H9 (cell line): Measurements from ENCODE around the gene DGKD. TPM values are rescaled to one million over a fixed set of nuclear protein-coding genes. Genes with fewer than 3 reads are reported as not detected.

Experiments used
- DNase-seq: peaks from one replicate; pipeline ENCODE4 v3.0.0-alpha.2; 2017
- H2AFZ ChIP-seq: one replicate; pipeline ENCODE4 v1.6.1; 2013; ENCODE audit warnings: mild to moderate bottlenecking, low read length, control low read depth, moderate library complexity
- H2AK5ac ChIP-seq: 2 replicates; pipeline ENCODE4 v1.6.1; 2013; ENCODE audit warnings: low read length, control low read depth, mixed read lengths; ENCODE audit not compliant: insufficient read length
- H2BK120ac ChIP-seq: one replicate; pipeline ENCODE4 v1.6.1; 2013; ENCODE audit warnings: low read depth, mild to moderate bottlenecking, low read length, control low read depth, inconsistent platforms; ENCODE audit not compliant: poor library complexity, severe bottlenecking
- H2BK12ac ChIP-seq: 2 replicates; pipeline ENCODE4 v1.6.1; 2013; ENCODE audit warnings: low read length, control low read depth, mixed read lengths, low read depth; ENCODE audit not compliant: insufficient read length
- H2BK15ac ChIP-seq: 2 replicates; pipeline ENCODE4 v1.6.1; 2013; ENCODE audit warnings: low read depth, low read length, control low read depth
- H2BK20ac ChIP-seq: one replicate; pipeline ENCODE4 v1.6.1; 2013; ENCODE audit warnings: low read depth, mild to moderate bottlenecking, low read length, control low read depth, inconsistent platforms; ENCODE audit not compliant: poor library complexity, severe bottlenecking
- H2BK5ac ChIP-seq: 2 replicates; pipeline ENCODE4 v1.6.1; 2013; ENCODE audit warnings: low read length, control low read depth, mixed read lengths; ENCODE audit not compliant: insufficient read length
- H3K14ac ChIP-seq: 2 replicates; pipeline ENCODE4 v1.6.1; 2013; ENCODE audit warnings: low read length, control low read depth; ENCODE audit not compliant: insufficient read depth
- H3K18ac ChIP-seq: 2 replicates; pipeline ENCODE4 v1.6.1; 2013; ENCODE audit warnings: low read depth, mild to moderate bottlenecking, mixed read lengths, low read length, control low read depth; ENCODE audit not compliant: insufficient read length
- H3K23ac ChIP-seq: 2 replicates; pipeline ENCODE4 v1.6.1; 2013; ENCODE audit warnings: low read length, control low read depth, mixed read lengths, low read depth; ENCODE audit not compliant: insufficient read length
- H3K23me2 ChIP-seq: 2 replicates; pipeline ENCODE4 v1.6.1; 2013; ENCODE audit warnings: low read depth, mild to moderate bottlenecking, mixed read lengths, low read length, control low read depth; ENCODE audit not compliant: insufficient read length, poor library complexity, severe bottlenecking
- H3K27ac ChIP-seq: 2 replicates; pipeline ENCODE4 v1.5.1; 2013; ENCODE audit warnings: low read length, control low read depth, mixed read lengths, low read depth; ENCODE audit not compliant: insufficient read length
- H3K27me3 ChIP-seq: 2 replicates; pipeline ENCODE4 v1.6.1; 2013; ENCODE audit warnings: low read length, control low read depth, inconsistent platforms; ENCODE audit not compliant: insufficient read depth
- H3K4ac ChIP-seq: 2 replicates; pipeline ENCODE4 v1.6.1; 2013; ENCODE audit warnings: low read depth, mild to moderate bottlenecking, control low read depth, inconsistent platforms, low read length, moderate library complexity
- H3K4me1 ChIP-seq: 2 replicates; pipeline ENCODE4 v1.6.1; 2013; ENCODE audit warnings: low read length, control low read depth, inconsistent platforms; ENCODE audit not compliant: insufficient read depth
- H3K4me2 ChIP-seq: 2 replicates; pipeline ENCODE4 v1.6.1; 2013; ENCODE audit warnings: low read length, control low read depth, mixed read lengths; ENCODE audit not compliant: insufficient read length, insufficient read depth
- H3K56ac ChIP-seq: 2 replicates; pipeline ENCODE4 v1.6.1; 2013; ENCODE audit warnings: low read depth, mild to moderate bottlenecking, mixed read lengths, low read length, control low read depth; ENCODE audit not compliant: insufficient read length
- H3K79me1 ChIP-seq: 2 replicates; pipeline ENCODE4 v1.6.1; 2013; ENCODE audit warnings: low read depth, mild to moderate bottlenecking, moderate library complexity, low read length, control low read depth, inconsistent platforms; ENCODE audit not compliant: insufficient read depth, poor library complexity, severe bottlenecking
- H3K79me2 ChIP-seq: 2 replicates; pipeline ENCODE4 v1.6.1; 2013; ENCODE audit warnings: low read length, control low read depth, inconsistent platforms; ENCODE audit not compliant: insufficient read depth
- H3K9ac ChIP-seq: 2 replicates; pipeline ENCODE4 v1.6.1; 2013; ENCODE audit warnings: low read length, control low read depth, mixed read lengths; ENCODE audit not compliant: insufficient read length; ENCODE audit errors: extremely low read depth
- H3K9me3 ChIP-seq: one replicate; pipeline ENCODE4 v1.6.1; 2013; ENCODE audit warnings: low read depth, low read length, inconsistent platforms; ENCODE audit not compliant: control insufficient read depth
- H3T11ph ChIP-seq: one replicate; pipeline ENCODE4 v1.6.1; 2013; ENCODE audit warnings: mild to moderate bottlenecking, low read length, control low read depth, inconsistent platforms
- H4K20me1 ChIP-seq: one replicate; pipeline ENCODE4 v1.6.1; 2013; ENCODE audit not compliant: control insufficient read depth, insufficient read length, insufficient read depth
- H4K5ac ChIP-seq: 2 replicates; pipeline ENCODE4 v1.6.1; 2013; ENCODE audit warnings: low read depth, mild to moderate bottlenecking, mixed read lengths, low read length, control low read depth; ENCODE audit not compliant: insufficient read length
- H4K8ac ChIP-seq: replicated peaks from 2 replicates; pipeline ENCODE4 v1.6.1; 2013; ENCODE audit warnings: low read length, control low read depth, mixed read lengths, low read depth; ENCODE audit not compliant: insufficient read length
- H4K91ac ChIP-seq: 2 replicates; pipeline ENCODE4 v1.6.1; 2013; ENCODE audit warnings: low read depth, mild to moderate bottlenecking, moderate library complexity, mixed read lengths, low read length, control low read depth; ENCODE audit not compliant: insufficient read length
- H3K27ac Mint-ChIP-seq, 3 experiments: 2 replicates in 2 of 3; 3 replicates in 1 of 3; pipeline ENCODE4 v1.8.0; 2020 to 2021; ENCODE audit warnings: mixed read lengths in 3 of 3, mild to moderate bottlenecking in 1 of 3, moderate library complexity in 1 of 3
- H3K27me3 Mint-ChIP-seq: 2 replicates; pipeline ENCODE4 v1.8.0; 2021; ENCODE audit warnings: low read depth, mild to moderate bottlenecking, moderate library complexity, mixed read lengths
- H3K36me3 Mint-ChIP-seq, 3 experiments: 2 replicates in 2 of 3; 3 replicates in 1 of 3; pipeline ENCODE4 v1.8.0; 2020 to 2021; ENCODE audit warnings: low read depth in 3 of 3, mixed read lengths in 3 of 3; ENCODE audit not compliant: insufficient read depth in 1 of 3
- H3K4me1 Mint-ChIP-seq, 2 experiments: 2 replicates each; pipeline ENCODE4 v1.8.0; 2020; ENCODE audit warnings: mixed read lengths in 2 of 2
- H3K4me3 Mint-ChIP-seq, 2 experiments: 2 replicates in 1 of 2; 3 replicates in 1 of 2; pipeline ENCODE4 v1.8.0; 2020 to 2021; ENCODE audit warnings: mild to moderate bottlenecking in 2 of 2, mixed read lengths in 2 of 2, moderate library complexity in 1 of 2
- H3K9me3 Mint-ChIP-seq, 2 experiments: 2 replicates in 1 of 2; 3 replicates in 1 of 2; pipeline ENCODE4 v1.8.0; 2020; ENCODE audit warnings: mild to moderate bottlenecking in 2 of 2, mixed read lengths in 2 of 2, moderate library complexity in 1 of 2
- WGBS: extraction: QIAGEN DNeasy Blood & Tissue Kit; methylation state at CpG from one replicate; pipeline ENCODE4 v1.1.7; 2013; ENCODE audit warnings: missing lambda C conversion rate, low lambda C conversion rate, mixed read lengths; ENCODE audit not compliant: insufficient read length; ENCODE audit errors: extremely low coverage; 5-methylcytosine and 5-hydroxymethylcytosine counted together
- total RNA-seq: library from RNA; stranded (reverse); gene quantifications from 2 replicates; pipeline ENCODE4 v1.2.1, GENCODE V29; 2021
- TF ChIP-seq, protein P1 (sequence below): fragments of 200-600 bp; sonication (generic); conservative IDR thresholded peaks from 3 replicates; pipeline ENCODE4 v1.8.0; 2021; ENCODE audit warnings: antibody characterized with exemption, mild to moderate bottlenecking

Gene DGKD
- total RNA-seq, 1 experiment from 2014 or later, result 20.7 TPM

DNA sequence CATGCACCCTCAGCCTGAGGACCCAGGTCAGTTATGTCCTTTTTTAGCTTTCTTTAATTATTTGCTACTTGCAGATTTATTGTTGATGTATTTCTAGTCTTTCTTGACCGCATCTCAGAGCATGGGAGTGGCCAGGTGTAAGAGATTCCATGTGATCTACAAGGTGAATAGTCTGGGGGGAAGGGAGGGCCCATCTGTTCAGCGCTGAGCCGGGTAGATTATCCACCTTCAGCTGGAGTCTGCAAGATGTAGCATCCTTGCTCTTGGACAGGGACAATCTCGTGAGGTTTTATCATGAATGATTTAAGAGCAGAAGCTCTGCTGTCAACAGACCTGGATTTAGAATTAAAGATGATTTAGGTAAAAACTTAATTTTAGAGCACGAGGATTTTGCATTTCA lies 12.0 kb upstream of the DGKD start:
- H2BK12ac ChIP-seq, result no peak overlapping the region
- H2AFZ ChIP-seq, result no peak overlapping the region
- no peak overlapping the region for H3K23ac ChIP-seq
- H2BK15ac ChIP-seq, result no peak overlapping the region
- Mint-ChIP-seq H3K27me3 (peaks cover 47% of the 10 kb centered on the region), H3K36me3 (peaks cover 0 to 5% (median 0%) of the 10 kb centered on the region in 3 experiments; a peak in 1 of 7 replicates), H3K9me3 (peaks cover 4 to 6% of the 10 kb centered on the region in 2 experiments; a peak in 3 of 5 replicates), H3K4me3 (no peak overlapping the region), H3K27ac (no peak overlapping the region), H3K4me1 (0 out of 4 replicates have a peak, but pooled peaks cover 3 to 4% of the 10 kb centered on the region in 2 experiments)
- no peak overlapping the region for H4K8ac ChIP-seq
- no peak for DNase-seq
- no peak overlapping the region for H4K5ac ChIP-seq
- no peak overlapping the region for H3T11ph ChIP-seq
- H3K9me3 ChIP-seq, result no peaks in the 10 kb centered on the region
- no CpG with 5 or more reads among the region's 5 CpGs for WGBS
- H3K4me2 ChIP-seq, result no peak overlapping the region
- no peak overlapping the region for H2BK20ac ChIP-seq
- H3K27ac ChIP-seq, result no peak overlapping the region
- H3K14ac ChIP-seq, result no peak overlapping the region
- no peak overlapping the region for H3K56ac ChIP-seq
- H3K9ac ChIP-seq, result no peak overlapping the region
- H3K79me2 ChIP-seq, result no peaks in the 10 kb centered on the region
- H2AK5ac ChIP-seq, result no peak overlapping the region
- no peaks in the 10 kb centered on the region for H4K20me1 ChIP-seq
- TF ChIP-seq, protein P1, sequence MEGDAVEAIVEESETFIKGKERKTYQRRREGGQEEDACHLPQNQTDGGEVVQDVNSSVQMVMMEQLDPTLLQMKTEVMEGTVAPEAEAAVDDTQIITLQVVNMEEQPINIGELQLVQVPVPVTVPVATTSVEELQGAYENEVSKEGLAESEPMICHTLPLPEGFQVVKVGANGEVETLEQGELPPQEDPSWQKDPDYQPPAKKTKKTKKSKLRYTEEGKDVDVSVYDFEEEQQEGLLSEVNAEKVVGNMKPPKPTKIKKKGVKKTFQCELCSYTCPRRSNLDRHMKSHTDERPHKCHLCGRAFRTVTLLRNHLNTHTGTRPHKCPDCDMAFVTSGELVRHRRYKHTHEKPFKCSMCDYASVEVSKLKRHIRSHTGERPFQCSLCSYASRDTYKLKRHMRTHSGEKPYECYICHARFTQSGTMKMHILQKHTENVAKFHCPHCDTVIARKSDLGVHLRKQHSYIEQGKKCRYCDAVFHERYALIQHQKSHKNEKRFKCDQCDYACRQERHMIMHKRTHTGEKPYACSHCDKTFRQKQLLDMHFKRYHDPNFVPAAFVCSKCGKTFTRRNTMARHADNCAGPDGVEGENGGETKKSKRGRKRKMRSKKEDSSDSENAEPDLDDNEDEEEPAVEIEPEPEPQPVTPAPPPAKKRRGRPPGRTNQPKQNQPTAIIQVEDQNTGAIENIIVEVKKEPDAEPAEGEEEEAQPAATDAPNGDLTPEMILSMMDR, result no peak
- no peaks in the 10 kb centered on the region for H3K23me2 ChIP-seq
- H2BK5ac ChIP-seq, result no peak overlapping the region
- H3K18ac ChIP-seq, result no peak overlapping the region
- no peaks in the 10 kb centered on the region for H3K79me1 ChIP-seq
- no peak overlapping the region for H3K4ac ChIP-seq
- H3K4me1 ChIP-seq, result no peaks in the 10 kb centered on the region
- H3K27me3 ChIP-seq, result no peaks in the 10 kb centered on the region
- H4K91ac ChIP-seq, result no peak overlapping the region
- H2BK120ac ChIP-seq, result no peak overlapping the region
